ENCODE data around the gene CLN5. TPM values are rescaled to one million over a fixed set of nuclear protein-coding genes. Genes with fewer than 3 reads are reported as not detected.

The CLN5 gene
- polyA plus RNA-seq, 1 donor from 2014 or later = 25.9 TPM

- H2AFZ ChIP-seq (ENCODE audit: low read depth, low read length) = no peak overlapping the region
- no peaks in the 10 kb centered on the region for H3K79me2 ChIP-seq (replicated peaks; ENCODE audit: insufficient read depth, low read length)
- H4K20me1 ChIP-seq (ENCODE audit: insufficient read depth) = no peaks in the 10 kb centered on the region
- no peaks in the 10 kb centered on the region for H3K9me3 ChIP-seq (ENCODE audit: low read length)
- no peaks in the 10 kb centered on the region for H3K36me3 ChIP-seq (ENCODE audit: insufficient read depth, low read length)
- H3K27ac ChIP-seq (ENCODE audit: low read length) = no peak overlapping the region
- TF ChIP-seq CTCF (IDR thresholded peaks at IDR 0.05; ENCODE audit: poor library complexity, severe bottlenecking) (no peak), MXI1 (conservative IDR thresholded peaks at IDR 0.05; ENCODE audit: poor library complexity, severe bottlenecking) (no peak), EP300 (conservative IDR thresholded peaks at IDR 0.05; ENCODE audit: poor library complexity, severe bottlenecking) (no peak), TAF1 (IDR thresholded peaks at IDR 0.05; ENCODE audit: low read depth) (no peak)
- no peak overlapping the region for H3K9ac ChIP-seq (ENCODE audit: low read length)
- H3K4me3 ChIP-seq (ENCODE audit: low read length) = no peak overlapping the region
- no peaks in the 10 kb centered on the region for H3F3A ChIP-seq (ENCODE audit: insufficient read depth, low read length, poor library complexity, severe bottlenecking)
- no peaks in the 10 kb centered on the region for H3K27me3 ChIP-seq (ENCODE audit: insufficient read depth, low read depth, low read length)
- H3K9me2 ChIP-seq (ENCODE audit: insufficient read depth, low read length) = no peaks in the 10 kb centered on the region
- no peak overlapping the region for H3K4me2 ChIP-seq (ENCODE audit: low read length)
Observed at GRCh38 chr13:76953968-76954367, 37.9 kb upstream of the CLN5 start.

- Histone ChIP-seq H4K20me1 (ENCODE audit: insufficient read depth) (no peaks in the 10 kb centered on the region), H3K9ac (ENCODE audit: low read length) (no peak overlapping the region), H3F3A (ENCODE audit: insufficient read depth, low read length, poor library complexity, severe bottlenecking) (no peaks in the 10 kb centered on the region), H3K36me3 (ENCODE audit: insufficient read depth, low read length) (no peaks in the 10 kb centered on the region), H2AFZ (ENCODE audit: low read depth, low read length) (no peak overlapping the region), H3K79me2 (replicated peaks; ENCODE audit: insufficient read depth, low read length) (no peaks in the 10 kb centered on the region), H3K27ac (ENCODE audit: low read length) (no peak overlapping the region), H3K4me3 (ENCODE audit: low read length) (no peak overlapping the region), H3K9me2 (ENCODE audit: insufficient read depth, low read length) (no peaks in the 10 kb centered on the region), H3K27me3 (ENCODE audit: insufficient read depth, low read depth, low read length) (no peaks in the 10 kb centered on the region), H3K4me2 (ENCODE audit: low read length) (no peak overlapping the region), H3K9me3 (ENCODE audit: low read length) (no peaks in the 10 kb centered on the region)
- TF ChIP-seq TAF1 (IDR thresholded peaks at IDR 0.05; ENCODE audit: low read depth) = no peak
- TF ChIP-seq RAD21 (conservative IDR thresholded peaks at IDR 0.05) = no peak
- TF ChIP-seq POLR2AphosphoS5 (IDR thresholded peaks at IDR 0.05) = no peak
- no peak for TF ChIP-seq MXI1 (conservative IDR thresholded peaks at IDR 0.05; ENCODE audit: poor library complexity, severe bottlenecking)
- TF ChIP-seq CTCF (IDR thresholded peaks at IDR 0.05; ENCODE audit: poor library complexity, severe bottlenecking) = no peak
- no peak for TF ChIP-seq EZH2 (IDR thresholded peaks at IDR 0.05; ENCODE audit: borderline replicate concordance, insufficient read depth, low read length, poor library complexity, severe bottlenecking)
- no peak for TF ChIP-seq SMC3 (conservative IDR thresholded peaks at IDR 0.05; ENCODE audit: poor library complexity)
- TF ChIP-seq REST (IDR thresholded peaks at IDR 0.05; ENCODE audit: borderline replicate concordance) = no peak
Observed at GRCh38 chr13:76954538-76954937, 37.3 kb upstream of the CLN5 start.
